HepG2 (cell line): Measurements from ENCODE around the gene PSEN1. TPM values are rescaled to one million over a fixed set of nuclear protein-coding genes. Genes with fewer than 3 reads are reported as not detected.

Source experiments
- CBX5 ChIP-seq: sonication (generic); formaldehyde crosslinking; IDR thresholded peaks from 2 replicates; pipeline ENCODE4 v1.4.0; 2020; ENCODE audit warnings: missing genetic modification reagents, borderline replicate concordance
- FOXC1 ChIP-seq: sonication (generic); formaldehyde crosslinking; IDR thresholded peaks from 2 replicates; pipeline ENCODE4 v1.8.0; 2022; ENCODE audit warnings: mild to moderate bottlenecking, missing genetic modification reagents, borderline replicate concordance
- FOXP1 ChIP-seq, 2 experiments: fragments of 450-650 bp in 1 of 2; IDR thresholded peaks; 2 replicates each; pipeline ENCODE4 v1.6.1; 2017 to 2018; ENCODE audit warnings: antibody characterized with exemption in 1 of 2
- GPBP1L1 ChIP-seq: sonication (generic); formaldehyde crosslinking; IDR thresholded peaks from 2 replicates; pipeline ENCODE4 v1.5.0; 2020; ENCODE audit warnings: mild to moderate bottlenecking, missing genetic modification reagents
- KAT8 ChIP-seq: IDR thresholded peaks from 2 replicates; pipeline ENCODE4 v1.6.1; 2016; ENCODE audit warnings: missing genetic modification reagents, missing compliant biosample characterization
- MIER2 ChIP-seq: IDR thresholded peaks from 2 replicates; pipeline ENCODE4 v1.6.1; 2016; ENCODE audit warnings: missing biosample characterization, missing genetic modification reagents
- NPAS2 ChIP-seq: sonication (generic); formaldehyde crosslinking; IDR thresholded peaks from 2 replicates; pipeline ENCODE4 v1.8.0; 2022; ENCODE audit warnings: mild to moderate bottlenecking, missing genetic modification reagents, borderline replicate concordance
- PHF5A ChIP-seq: IDR thresholded peaks from one replicate; pipeline ENCODE4 v1.6.1; 2018; ENCODE audit warnings: low read depth, missing genetic modification reagents; ENCODE audit not compliant: unreplicated experiment
- SPEN ChIP-seq: sonication (generic); formaldehyde crosslinking; IDR thresholded peaks from 2 replicates; pipeline ENCODE4 v1.5.1; 2020; ENCODE audit warnings: low read depth, mild to moderate bottlenecking, missing genetic modification reagents
- STAG1 ChIP-seq: sonication (generic); formaldehyde crosslinking; IDR thresholded peaks from 2 replicates; pipeline ENCODE4 v1.4.0; 2020; ENCODE audit warnings: missing genetic modification reagents
- THRA ChIP-seq: sonication (generic); formaldehyde crosslinking; IDR thresholded peaks from 2 replicates; pipeline ENCODE4 v1.4.0; 2020; ENCODE audit warnings: missing genetic modification reagents, borderline replicate concordance
- ZBTB7B ChIP-seq: sonication (generic); formaldehyde crosslinking; IDR thresholded peaks from 2 replicates; pipeline ENCODE4 v1.4.0; 2020; ENCODE audit warnings: missing genetic modification reagents
- ZNF280B ChIP-seq: sonication (generic); formaldehyde crosslinking; IDR thresholded peaks from 2 replicates; pipeline ENCODE4 v1.5.0; 2020; ENCODE audit warnings: missing genetic modification reagents, mild to moderate bottlenecking, borderline replicate concordance
- ZNF687 ChIP-seq: sonication (generic); formaldehyde crosslinking; IDR thresholded peaks from 2 replicates; pipeline ENCODE4 v1.5.1; 2020; ENCODE audit warnings: mild to moderate bottlenecking, missing genetic modification reagents, moderate library complexity
- ZNF772 ChIP-seq: sonication (generic); formaldehyde crosslinking; IDR thresholded peaks from 2 replicates; pipeline ENCODE4 v1.5.0; 2020; ENCODE audit warnings: mild to moderate bottlenecking, missing genetic modification reagents
- polyA plus RNA-seq, 8 experiments: library from polyadenylated mRNA; depleted of rRNA in 3 of 8; stranded (reverse) in 7 of 8; unstranded in 1 of 8; fragments of >200 nt; fragmentation: Illumina TruSeq in 4 of 8; extraction: Trizol in 4 of 8; gene quantifications; 2 replicates each; pipeline versions ENCODE4 v1.2.1 to v1.2.3, GENCODE V29; 2011 to 2016; ENCODE audit warnings: low read depth in 4 of 8, missing spikeins in 1 of 8, mixed read lengths in 1 of 8; ENCODE audit not compliant: insufficient read depth in 1 of 8
- total RNA-seq, 5 experiments: library from RNA; depleted of rRNA; stranded (reverse); fragments of >200 nt; fragmentation: Illumina TruSeq; extraction: Trizol; gene quantifications; 2 replicates each; pipeline ENCODE4 v1.2.3, GENCODE V29; 2016; ENCODE audit warnings: low read depth in 1 of 5
- TF ChIP-seq, protein P1 (sequence below): fragments of 450-650 bp; IDR thresholded peaks from 2 replicates; pipeline ENCODE4 v1.6.1; 2016

PSEN1 gene
- total and polyA plus RNA-seq, 2 of the 13 experiments (the other 11 are each of a cell fraction or from before 2014, with no cell fraction given): 12.5 to 26.6 TPM

- TF ChIP-seq ZNF280B (CRISPR knock-in tag) (no peak), NPAS2 (CRISPR knock-in tag) (no peak), SPEN (CRISPR knock-in tag) (peak; percentile 18; the same call in 1 of the 2 replicates), STAG1 (CRISPR knock-in tag) (peak; percentile 92), PHF5A (CRISPR knock-in tag) (no peak), FOXC1 (CRISPR knock-in tag) (0 out of 2 replicates have a peak, but pooled peaks have one; percentile 15), KAT8 (CRISPR knock-in tag) (no peak), FOXP1 (IDR thresholded peaks at IDR 0.05) (no peak), FOXP1 (CRISPR knock-in tag; IDR thresholded peaks at IDR 0.05) (no peak), ZBTB7B (CRISPR knock-in tag) (0 out of 2 replicates have a peak, but pooled peaks have one; percentile 51), ZNF772 (CRISPR knock-in tag) (no peak), GPBP1L1 (no peak), MIER2 (CRISPR knock-in tag) (no peak), ZNF687 (CRISPR knock-in tag) (peak; percentile 71), CBX5 (CRISPR knock-in tag) (peak; percentile 24; the same call in 1 of the 2 replicates), THRA (CRISPR knock-in tag) (no peak)
- TF ChIP-seq, protein P1, sequence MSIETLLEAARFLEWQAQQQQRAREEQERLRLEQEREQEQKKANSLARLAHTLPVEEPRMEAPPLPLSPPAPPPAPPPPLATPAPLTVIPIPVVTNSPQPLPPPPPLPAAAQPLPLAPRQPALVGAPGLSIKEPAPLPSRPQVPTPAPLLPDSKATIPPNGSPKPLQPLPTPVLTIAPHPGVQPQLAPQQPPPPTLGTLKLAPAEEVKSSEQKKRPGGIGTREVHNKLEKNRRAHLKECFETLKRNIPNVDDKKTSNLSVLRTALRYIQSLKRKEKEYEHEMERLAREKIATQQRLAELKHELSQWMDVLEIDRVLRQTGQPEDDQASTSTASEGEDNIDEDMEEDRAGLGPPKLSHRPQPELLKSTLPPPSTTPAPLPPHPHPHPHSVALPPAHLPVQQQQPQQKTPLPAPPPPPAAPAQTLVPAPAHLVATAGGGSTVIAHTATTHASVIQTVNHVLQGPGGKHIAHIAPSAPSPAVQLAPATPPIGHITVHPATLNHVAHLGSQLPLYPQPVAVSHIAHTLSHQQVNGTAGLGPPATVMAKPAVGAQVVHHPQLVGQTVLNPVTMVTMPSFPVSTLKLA: no peak
Observed at GRCh38 chr14:73231981-73232851, 95.9 kb downstream of the PSEN1 start (continued).
